GM18909 (cell line): ENCODE data around the gene SPAG4.
A peak's percentile ranks its signal among the peaks of the same experiment; 100 is the strongest.

Source experiments
- ATAC-seq: cut with Tn5 transposase; IDR thresholded peaks from one replicate; pipeline ENCODE4 v1.9.1; 2021; ENCODE audit warnings: mild to moderate bottlenecking; ENCODE audit not compliant: unreplicated experiment, poor library complexity

The SPAG4 gene

DNA sequence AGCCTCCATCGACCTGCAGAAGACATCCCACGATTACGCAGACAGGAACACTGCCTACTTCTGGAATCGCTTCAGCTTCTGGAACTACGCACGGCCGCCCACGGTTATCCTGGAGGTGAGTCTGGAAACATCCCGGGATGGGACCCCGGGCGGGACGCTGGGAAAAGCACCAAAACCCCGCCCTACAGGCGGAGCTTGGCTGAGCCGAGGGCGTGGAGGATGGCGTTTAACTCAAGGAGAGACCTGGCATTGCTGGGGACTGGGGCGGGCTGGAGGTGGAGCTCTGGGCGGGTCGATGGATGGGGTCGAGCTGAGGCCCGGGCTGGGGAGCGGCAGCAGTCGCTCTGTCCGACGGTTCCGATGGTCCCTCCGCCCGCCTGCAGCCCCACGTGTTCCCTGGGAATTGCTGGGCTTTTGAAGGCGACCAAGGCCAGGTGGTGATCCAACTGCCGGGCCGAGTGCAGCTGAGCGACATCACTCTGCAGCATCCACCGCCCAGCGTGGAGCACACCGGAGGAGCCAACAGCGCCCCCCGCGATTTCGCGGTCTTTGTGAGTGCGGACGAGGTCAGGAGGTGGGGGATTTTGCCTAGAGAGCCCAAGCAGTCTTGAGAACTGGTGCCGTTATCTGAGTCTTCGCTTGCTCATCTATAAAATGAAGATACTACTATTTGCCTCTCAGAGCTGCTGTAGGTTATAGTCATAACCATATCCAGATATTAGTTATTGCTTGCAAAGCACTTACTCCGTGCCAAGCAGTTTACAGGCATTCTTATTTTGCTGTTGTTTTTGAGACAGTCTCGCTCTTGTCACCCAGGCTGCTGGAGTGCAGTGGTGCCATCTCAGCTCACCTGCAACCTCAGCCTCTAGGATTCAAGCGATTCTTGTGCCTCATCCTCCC is 3.8 kb downstream of the SPAG4 start:
- ATAC-seq: peak; percentile 38

DNA sequence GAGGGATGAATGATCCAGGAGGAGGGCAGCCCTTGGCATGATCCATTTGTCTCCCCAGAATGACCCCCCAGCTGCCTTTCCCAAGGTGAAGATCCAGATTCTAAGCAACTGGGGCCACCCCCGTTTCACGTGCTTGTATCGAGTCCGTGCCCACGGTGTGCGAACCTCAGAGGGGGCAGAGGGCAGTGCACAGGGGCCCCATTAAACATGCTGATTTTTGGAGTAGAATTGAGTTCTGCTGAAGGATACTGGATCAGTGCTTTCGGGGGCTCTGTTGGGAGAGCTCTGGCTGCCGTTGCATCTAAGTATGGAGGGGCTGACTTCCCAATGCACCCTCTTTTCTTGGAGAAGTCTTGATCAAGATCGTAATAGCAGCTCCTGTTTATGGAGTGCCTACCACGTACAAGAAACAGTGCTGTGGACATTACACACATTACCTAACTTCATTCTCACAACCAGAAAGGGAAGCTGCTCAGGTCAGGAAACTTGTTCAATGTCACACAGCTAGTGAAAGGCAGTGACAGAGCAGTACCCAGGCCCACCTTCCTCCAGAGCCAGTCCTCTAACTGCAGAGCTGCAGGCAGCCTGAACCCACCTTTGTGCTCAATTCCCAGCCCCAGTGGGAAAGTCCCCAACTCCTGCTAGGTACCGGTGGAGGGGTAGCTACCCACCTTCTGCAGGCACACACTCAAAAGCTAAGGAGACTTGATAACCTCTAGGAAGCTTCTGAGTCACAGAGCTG is 5.4 kb downstream of the SPAG4 start:
- no peak for ATAC-seq

DNA sequence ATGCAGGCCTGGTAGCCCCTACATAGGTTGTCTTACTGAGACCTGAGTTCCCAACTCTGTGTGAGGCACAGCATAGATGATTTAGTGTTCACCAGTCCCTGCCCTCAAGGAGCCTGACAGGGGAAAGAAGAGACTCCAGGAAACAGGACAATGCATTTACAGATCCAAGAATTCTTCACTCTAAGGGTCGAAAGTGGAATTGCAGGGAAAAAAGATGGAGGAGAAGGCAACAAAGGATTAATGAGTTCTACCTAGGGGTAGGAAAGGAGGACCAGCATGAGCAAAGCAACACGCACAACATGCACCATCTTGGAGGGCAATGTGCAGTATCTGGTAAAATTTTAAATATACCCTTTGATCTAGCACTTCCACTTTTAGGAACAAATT is 5.9 kb downstream of the SPAG4 start:
- ATAC-seq: no peak

DNA sequence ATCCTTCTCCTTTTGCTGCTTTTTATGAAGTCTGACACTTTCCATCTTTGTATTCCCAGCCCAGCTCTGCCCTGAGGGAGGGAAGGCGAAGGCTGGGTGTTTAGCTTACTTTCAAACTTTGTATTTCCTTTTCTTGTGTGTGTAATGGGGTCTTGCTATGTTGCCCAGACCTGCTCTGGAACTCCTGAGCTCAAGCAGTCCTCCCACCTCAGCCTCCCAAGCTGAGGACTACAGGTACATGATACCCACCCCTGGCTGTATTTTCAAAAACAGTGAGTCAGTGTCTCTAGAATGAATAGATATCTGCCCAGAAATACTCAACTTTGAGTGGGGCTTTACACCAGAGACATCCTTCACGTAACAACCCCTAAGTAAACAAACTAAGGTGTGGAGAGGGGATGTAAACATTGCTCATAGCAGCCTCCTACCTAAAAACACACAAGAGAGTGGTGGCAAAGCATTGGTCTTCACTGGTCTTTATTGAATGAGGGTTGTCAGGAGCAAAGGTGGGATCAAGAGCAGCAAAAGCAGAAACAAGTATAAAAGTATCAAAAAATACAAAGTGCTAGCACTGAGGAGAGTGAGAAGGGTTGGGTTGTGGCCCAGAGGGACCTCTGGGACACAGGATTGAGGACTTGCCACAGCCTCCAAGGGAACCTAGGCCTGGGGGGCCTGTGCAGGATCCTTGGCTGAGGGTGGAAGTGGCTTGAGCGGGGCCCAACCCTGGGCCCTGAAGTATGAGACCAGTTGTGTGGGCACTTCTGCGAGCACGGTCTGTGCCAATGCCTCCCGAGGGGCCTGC is 10.2 kb downstream of the SPAG4 start:
- no peak for ATAC-seq

DNA sequence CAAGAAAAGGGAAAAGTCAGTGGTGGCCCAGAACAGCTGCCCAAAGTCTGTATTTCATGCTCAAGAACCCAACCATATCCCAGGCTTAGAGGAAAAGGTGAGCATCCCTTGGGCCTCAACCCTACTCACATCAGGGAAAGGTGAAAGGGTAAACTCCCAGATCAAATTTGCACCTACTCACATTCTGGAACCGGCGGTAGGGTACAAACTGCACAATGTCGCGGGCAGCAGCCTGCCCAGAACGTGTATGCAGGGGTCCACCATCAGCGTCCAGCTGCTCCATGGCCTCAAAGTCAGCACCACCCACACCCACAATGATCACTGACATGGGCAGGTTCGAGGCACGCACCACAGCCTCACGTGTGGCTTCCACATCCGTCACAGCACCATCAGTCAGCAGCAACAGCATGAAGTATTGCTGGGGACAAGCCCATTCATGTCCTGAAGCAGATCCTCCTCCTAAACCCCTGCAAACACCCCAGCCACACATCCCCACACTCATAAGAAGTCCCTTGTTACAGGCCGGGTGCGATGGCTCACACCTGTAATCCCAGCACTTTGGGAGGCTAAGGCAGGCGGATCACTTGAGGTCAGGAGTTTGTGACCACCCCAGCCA is 10.9 kb downstream of the SPAG4 start:
- ATAC-seq: no peak

- ATAC-seq: no peak
These were observed 11.5 kb downstream of the SPAG4 start for GRCh38 chr20:35627121-35627520.

DNA sequence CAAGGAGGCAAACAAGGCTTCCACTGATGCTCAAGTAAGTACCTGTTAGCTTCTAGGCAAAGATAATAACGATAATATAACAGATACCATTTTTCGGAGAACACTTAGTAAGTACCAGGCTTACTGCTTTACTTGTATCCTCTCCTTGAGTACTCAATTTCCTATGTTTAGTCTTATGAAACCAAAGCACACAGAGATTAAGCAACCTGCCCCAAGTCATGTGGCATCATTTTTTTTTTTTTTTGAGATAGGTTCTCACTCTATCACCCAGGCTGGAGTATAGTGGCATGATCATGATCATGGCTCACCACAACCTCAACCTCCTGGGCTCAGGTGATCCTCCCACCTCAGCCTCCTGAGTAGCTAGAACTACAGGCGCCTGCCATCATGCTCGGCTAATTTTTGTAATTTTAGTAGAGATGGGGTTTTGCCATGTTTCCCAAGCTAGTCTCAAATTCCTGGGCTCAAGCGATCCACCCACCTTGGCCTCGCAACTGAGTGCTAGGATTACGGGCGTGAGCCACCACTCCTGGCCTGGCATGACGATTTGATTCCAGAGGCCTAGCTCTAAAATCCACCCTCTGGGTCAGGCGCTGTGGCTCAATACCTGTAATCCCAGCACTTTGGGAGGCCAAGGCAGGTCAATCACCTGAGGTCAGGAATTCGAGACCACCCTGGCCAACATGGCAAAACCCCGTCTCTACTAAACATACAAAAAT is 14.0 kb downstream of the SPAG4 start:
- ATAC-seq: no peak

GRCh38 chr20:35630636-35631035 is 15.0 kb downstream of the SPAG4 start:
- ATAC-seq: no peak

DNA sequence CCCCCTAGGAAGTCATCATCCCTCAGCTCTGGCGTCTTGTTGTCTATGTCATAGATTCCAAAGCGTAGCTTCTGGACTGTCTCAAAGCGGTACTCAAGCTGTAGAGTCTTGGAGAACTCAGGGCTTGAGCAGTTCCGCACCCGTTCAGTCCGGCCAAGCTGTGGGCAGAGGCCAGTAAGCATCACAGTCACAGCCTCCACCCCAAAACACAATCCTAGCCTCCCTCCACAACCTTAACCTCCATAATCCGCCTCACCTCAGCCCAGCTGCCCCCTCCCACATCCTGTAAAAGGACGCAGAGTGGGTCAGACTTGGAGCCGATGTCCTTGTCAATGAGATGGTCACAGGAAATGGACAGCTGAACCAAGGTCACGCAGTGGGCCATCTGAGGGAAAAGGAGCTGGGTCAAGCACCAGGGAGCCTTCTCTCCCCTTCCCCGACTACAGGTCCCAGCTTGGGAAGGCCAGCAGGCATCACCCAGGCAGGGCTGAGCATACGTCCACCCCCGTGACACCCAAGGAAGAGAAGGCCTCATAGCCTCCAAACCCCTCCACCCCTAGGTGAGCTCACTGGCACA is 17.0 kb downstream of the SPAG4 start:
- ATAC-seq: no peak

DNA sequence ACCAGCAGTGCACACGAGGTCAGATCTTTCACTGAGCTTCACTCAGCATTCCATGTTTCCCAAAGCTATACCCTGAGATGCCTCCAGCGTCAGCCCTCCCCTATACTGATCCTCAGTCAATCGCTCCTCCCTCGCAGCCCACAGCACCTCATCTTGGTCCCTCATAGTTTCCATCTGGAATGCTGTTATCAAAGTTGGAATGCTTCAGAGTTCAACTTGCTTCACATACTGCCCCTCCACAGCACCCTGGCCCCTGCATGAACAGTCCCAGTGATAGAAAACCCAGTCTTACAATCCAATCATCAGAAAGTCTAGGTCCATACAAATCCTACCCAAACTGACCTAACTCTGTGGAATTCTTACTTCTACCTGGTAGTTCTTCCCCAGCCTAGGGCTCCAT is 20.0 kb downstream of the SPAG4 start:
- no peak for ATAC-seq

DNA sequence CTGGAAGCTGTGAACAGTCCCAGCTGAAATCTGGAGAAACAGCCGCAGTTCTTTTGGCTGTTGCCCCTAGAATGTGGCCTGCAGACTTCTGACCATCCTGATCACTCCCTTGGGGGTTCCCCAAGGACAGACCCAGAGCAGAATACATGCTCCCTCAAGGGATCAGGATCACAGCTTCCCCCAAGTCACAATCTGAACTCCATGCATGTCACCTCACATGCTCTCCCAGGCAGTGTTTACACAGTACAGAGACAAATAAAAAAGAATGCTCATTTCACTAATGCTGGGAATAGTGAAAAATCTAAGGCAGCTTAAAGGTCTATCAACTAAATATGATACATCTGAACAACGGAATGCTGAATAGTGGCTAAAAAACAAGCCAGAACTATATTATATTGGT is 20.5 kb downstream of the SPAG4 start:
- no peak for ATAC-seq

GRCh38 chr20:35637276-35637675 is 21.6 kb downstream of the SPAG4 start:
- ATAC-seq: no peak

DNA sequence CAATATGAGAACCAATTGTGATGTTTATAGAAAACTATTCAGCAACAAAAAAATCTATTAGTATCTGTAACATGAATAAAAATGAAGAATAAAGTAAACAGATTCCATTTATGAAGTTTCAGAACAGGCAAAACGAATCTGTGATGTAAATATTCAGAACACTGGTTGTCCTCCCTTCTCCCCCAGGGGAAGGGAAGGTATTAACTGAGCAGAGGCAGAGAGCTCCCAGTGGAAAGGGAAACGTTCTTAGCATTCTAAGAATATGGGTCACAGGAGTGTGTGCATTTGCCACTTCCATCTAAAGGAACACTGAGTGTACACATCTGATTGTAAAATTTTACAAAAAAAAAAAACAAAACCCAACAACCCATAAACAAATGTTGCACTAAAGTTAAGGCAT is 23.1 kb downstream of the SPAG4 start:
- no peak for ATAC-seq

- ATAC-seq: no peak
These were observed 25.1 kb downstream of the SPAG4 start for GRCh38 chr20:35640724-35641123.

DNA sequence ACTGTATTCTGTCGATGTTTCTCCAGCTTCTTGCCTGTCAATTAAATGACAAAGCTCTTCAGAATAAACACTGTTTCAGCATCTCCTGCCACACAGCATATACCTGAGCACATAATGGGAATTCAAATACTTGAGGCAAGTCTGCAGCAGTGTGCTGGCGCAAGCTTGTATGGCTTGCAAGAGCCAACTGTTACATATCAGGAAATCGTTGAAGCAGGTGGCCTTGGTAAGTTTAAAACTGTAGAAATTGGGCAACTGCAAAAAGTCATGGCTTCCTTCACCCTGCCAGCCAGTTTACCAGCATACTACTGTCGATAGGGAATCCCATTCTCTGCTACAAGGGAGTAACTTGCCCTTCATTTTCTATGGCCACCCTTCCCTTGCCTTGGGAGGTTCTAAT is 26.1 kb downstream of the SPAG4 start:
- no peak for ATAC-seq

GRCh38 chr20:35643045-35643444 is 27.4 kb downstream of the SPAG4 start:
- ATAC-seq: no peak

DNA sequence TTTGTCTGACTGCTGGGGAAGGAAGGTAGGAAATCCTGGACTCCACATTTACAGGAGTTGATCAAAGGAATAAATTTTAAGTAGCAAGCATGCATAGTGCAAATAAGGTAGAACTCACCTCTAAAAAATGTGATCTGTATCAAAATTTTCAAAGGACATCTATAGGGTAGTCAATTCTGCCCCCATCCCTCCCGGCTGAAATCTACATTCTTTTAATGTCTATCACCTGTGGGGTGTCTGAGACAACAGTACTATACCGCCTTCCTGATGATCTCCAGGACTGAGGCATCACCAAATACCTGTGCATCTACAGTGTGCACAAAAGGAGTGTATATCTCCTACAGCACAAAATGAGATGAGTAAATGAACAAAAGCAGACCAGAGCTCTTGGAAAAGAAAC is 29.2 kb downstream of the SPAG4 start:
- no peak for ATAC-seq

DNA sequence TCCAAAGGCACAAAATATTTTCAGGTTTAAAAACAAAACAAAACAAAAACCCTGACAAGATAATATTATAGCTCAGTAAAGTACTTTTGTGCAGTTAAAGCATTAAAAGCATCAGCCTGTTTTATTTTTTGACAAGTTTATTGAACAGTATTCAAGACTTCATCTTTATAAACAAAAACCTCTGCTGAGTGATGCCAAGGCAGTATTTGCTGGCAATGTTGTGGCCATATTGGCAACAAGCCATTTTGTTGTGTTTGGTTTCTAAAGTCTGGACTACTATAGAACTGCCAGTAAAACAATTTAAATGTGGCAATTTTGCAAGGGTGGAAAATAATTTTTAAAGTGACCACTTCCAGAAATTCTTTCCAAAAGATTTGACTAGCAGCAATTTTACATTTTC is 33.2 kb downstream of the SPAG4 start:
- no peak for ATAC-seq

DNA sequence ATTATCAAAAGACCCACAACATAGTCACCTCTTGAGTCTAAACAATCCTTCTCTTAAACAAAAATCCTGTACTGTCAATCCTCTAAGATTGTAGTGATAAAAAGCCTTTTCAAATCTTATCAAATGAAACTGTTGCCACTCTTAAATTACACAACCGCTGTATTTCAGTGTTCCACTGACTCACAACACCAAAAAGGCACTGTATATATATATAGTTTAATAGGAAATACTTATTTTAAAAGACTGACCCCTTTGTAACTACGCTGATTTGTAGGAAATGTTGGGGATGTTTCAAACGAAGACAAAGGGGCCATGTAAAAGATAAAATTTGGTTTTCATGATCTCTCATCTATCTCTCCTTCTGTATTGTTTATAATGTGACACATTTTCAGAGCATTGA is 35.0 kb downstream of the SPAG4 start:
- ATAC-seq: no peak

DNA sequence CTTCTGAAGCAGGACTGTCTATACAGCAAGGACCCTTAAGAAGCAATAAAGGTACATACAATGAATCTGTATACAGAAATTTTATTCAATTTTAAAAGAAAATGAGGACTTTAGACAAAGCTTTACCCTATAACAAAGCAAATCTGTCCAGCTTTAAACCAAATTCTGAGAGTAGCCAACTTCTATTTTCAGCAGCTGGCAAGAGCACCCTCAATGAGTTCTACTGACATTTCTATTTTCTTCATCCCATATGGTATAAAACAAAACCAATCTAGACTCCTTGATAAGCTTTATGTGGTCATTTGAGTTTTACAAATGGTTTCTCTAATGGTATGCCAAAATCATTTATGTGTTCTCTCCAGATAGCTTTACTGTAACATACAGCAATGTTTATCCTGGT is 36.3 kb downstream of the SPAG4 start:
- no peak for ATAC-seq
